Astrocyte of the cerebellum (primary cell): Measurements from ENCODE around the gene TPD52L1.
"Not testable (repeated sequence)": the region's sequence is repeated elsewhere in the genome, so short reads cannot be mapped to it uniquely, and the experiment has no call there.

Source experiments
- DNase-seq: peaks from one replicate; pipeline ENCODE4 v3.0.0-alpha.2; 2011; ENCODE audit warnings: low read depth
- H3K4me3 ChIP-seq: 2 replicates; pipeline ENCODE4 v1.5.1; 2011; ENCODE audit warnings: mild to moderate bottlenecking, low read depth, low read length, moderate library complexity
- CTCF ChIP-seq: IDR thresholded peaks from 2 replicates; pipeline ENCODE4 v1.5.1; 2012; ENCODE audit warnings: low read length, low read depth, moderate library complexity, mild to moderate bottlenecking; ENCODE audit errors: missing control alignments
- in situ Hi-C: cut with HindIII; loops from 2 replicates; pipeline ENCODE4 v1.10.0; 2017; ENCODE audit warnings: low sequenced_read_pairs

Gene TPD52L1

GRCh38 chr6:125273251-125273650 lies 119.7 kb downstream of the TPD52L1 start:
- H3K4me3 ChIP-seq: no peak overlapping the region
- no peak for DNase-seq
- in situ Hi-C loops: no loop called here
- TF ChIP-seq CTCF: no peak

GRCh38 chr6:125273965-125274364 lies 120.4 kb downstream of the TPD52L1 start:
- DNase-seq: peak; percentile 42
- no peak for TF ChIP-seq CTCF
- in situ Hi-C loops: no loop called here
- H3K4me3 ChIP-seq: no peak overlapping the region

- in situ Hi-C loops: loop anchor here (25.0 kb wide), 1 partner anchor 388 kb away; no protein-coding TSS in a partner anchor
- no peak for DNase-seq
- H3K4me3 ChIP-seq: no peak overlapping the region
- no peak for TF ChIP-seq CTCF
Measured at GRCh38 chr6:125274935-125275334, 121.4 kb downstream of the TPD52L1 start.

GRCh38 chr6:125275779-125276178 lies 122.2 kb downstream of the TPD52L1 start:
- DNase-seq: no peak
- H3K4me3 ChIP-seq: no peak overlapping the region
- in situ Hi-C loops: loop anchor here (25.0 kb wide), 1 partner anchor 388 kb away; no protein-coding TSS in a partner anchor
- no peak for TF ChIP-seq CTCF

- no peak for DNase-seq
- in situ Hi-C loops: loop anchor here (25.0 kb wide), 1 partner anchor 391 kb away; no protein-coding TSS in a partner anchor
- TF ChIP-seq CTCF: no peak
- no peak overlapping the region for H3K4me3 ChIP-seq
Measured at GRCh38 chr6:125277838-125278237, 124.3 kb downstream of the TPD52L1 start.

GRCh38 chr6:125279961-125280360 lies 126.4 kb downstream of the TPD52L1 start:
- DNase-seq: no peak
- in situ Hi-C loops: loop anchor here (25.0 kb wide), 1 partner anchor 393 kb away; no protein-coding TSS in a partner anchor
- no peak for TF ChIP-seq CTCF
- H3K4me3 ChIP-seq: no peak overlapping the region

GRCh38 chr6:125280370-125281035 lies 126.9 kb downstream of the TPD52L1 start:
- in situ Hi-C loops: loop anchor here (25.0 kb wide), 1 partner anchor 393 kb away; no protein-coding TSS in a partner anchor
- not testable (repeated sequence) for H3K4me3 ChIP-seq, DNase-seq

- not testable (repeated sequence) for DNase-seq, H3K4me3 ChIP-seq
- in situ Hi-C loops: loop anchor here (25.0 kb wide), 1 partner anchor 395 kb away; no protein-coding TSS in a partner anchor
Measured at GRCh38 chr6:125282470-125282869, 128.9 kb downstream of the TPD52L1 start.
